Fibroblast of villous mesenchyme (primary cell): ENCODE results near the gene IFI16. TPM values are rescaled to one million over a fixed set of nuclear protein-coding genes. Genes with fewer than 3 reads are reported as not detected.

Experiments
- DNase-seq: peaks from one replicate; pipeline ENCODE4 v3.0.0-alpha.2; 2010; ENCODE audit warnings: low read depth
- H3K4me3 ChIP-seq: 2 replicates; pipeline ENCODE4 v1.5.1; 2011; ENCODE audit warnings: low read depth, mild to moderate bottlenecking, low read length
- total RNA-seq: library from RNA; depleted of rRNA; stranded (reverse); fragments of >200 nt; gene quantifications from 2 replicates; pipeline ENCODE4 v1.2.3, GENCODE V29; 2012
- TF ChIP-seq, protein P1 (sequence below): IDR thresholded peaks from 2 replicates; pipeline ENCODE4 v1.5.1; 2012; ENCODE audit warnings: low read depth, mild to moderate bottlenecking, low read length; ENCODE audit not compliant: insufficient read depth

IFI16 gene
- total RNA-seq, 1 donor: 60.5 TPM

DNA sequence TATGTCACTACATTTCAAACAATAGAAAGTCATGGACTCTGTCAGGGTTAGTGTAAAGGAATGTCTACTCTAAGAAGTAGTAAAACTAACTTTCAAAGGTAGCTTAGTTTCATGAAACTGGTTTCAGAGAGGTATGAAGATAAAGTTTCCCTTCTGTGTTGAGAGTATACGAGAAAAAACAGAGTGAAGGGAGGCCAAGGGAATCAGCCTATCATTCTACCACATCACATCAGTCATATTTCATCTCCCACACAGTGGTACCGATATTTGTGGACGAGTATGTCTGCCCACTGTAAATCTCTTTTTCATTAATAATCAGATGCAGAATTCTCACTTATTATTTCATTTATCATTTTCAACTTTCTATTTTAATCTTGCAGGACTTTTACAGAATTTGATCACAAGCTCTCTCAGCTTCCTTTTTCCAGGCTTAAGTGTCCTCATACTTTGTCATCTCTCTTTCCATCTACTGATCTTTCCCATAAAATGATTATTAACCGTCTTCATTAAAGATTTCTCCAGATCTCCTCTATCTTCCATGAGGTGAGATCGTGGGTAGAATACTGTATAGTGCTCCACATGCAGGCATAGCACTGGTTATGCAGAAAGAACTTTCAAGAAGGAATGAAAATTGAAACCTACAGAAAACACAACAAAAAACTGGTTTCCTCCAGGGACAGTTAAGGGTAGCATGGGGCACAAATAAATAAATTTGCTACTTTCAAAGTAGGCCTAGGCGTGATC is 11.5 kb upstream of the IFI16 start:
- TF ChIP-seq, protein P1, sequence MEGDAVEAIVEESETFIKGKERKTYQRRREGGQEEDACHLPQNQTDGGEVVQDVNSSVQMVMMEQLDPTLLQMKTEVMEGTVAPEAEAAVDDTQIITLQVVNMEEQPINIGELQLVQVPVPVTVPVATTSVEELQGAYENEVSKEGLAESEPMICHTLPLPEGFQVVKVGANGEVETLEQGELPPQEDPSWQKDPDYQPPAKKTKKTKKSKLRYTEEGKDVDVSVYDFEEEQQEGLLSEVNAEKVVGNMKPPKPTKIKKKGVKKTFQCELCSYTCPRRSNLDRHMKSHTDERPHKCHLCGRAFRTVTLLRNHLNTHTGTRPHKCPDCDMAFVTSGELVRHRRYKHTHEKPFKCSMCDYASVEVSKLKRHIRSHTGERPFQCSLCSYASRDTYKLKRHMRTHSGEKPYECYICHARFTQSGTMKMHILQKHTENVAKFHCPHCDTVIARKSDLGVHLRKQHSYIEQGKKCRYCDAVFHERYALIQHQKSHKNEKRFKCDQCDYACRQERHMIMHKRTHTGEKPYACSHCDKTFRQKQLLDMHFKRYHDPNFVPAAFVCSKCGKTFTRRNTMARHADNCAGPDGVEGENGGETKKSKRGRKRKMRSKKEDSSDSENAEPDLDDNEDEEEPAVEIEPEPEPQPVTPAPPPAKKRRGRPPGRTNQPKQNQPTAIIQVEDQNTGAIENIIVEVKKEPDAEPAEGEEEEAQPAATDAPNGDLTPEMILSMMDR: no peak
- DNase-seq: no peak
- H3K4me3 ChIP-seq: no peak overlapping the region

GRCh38 chr1:158998781-158999161 is 10.9 kb upstream of the IFI16 start:
- peak overlapping the region; percentile 58 for H3K4me3 ChIP-seq
- DNase-seq: peak; percentile 72
- TF ChIP-seq, protein P1: peak; percentile 81

DNA sequence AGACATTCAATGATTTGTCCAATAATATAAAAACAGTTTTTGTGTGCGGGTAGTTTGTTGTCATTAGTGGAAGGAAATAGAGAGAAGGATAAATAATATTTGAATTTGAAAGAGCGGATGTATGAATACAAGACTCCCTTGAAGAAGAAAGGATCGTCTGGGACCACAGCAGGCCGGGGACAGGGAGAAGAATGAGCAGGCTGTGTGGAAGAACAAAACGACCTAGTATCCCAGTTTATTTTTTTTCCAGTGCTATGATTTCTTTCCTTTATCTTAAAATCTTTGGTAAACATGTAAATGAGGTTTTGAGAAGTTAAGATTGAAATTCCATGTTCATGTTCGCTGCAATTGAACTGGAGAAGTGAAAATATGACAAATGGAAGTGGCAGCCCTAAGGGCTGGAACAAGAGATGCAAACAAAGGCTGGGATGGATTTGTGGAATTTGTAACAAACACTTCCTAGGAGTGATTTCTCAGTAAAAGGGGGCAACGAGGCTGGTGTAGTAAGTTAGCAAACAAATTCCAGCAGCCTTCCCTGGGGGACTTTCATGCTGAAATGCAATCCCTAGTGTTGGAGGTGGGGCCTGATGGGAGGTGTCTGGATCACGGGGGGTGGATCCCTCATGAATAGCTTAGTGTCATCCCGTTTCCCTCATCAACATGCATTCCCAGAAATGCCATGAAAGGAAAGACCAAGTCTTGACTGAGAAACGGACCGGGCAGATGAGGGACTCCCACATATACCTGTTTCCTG is 10.2 kb upstream of the IFI16 start:
- TF ChIP-seq, protein P1: no peak
- H3K4me3 ChIP-seq: peak overlapping the region; percentile 58
- peak; percentile 92 for DNase-seq

GRCh38 chr1:159000070-159000409 is 9.7 kb upstream of the IFI16 start:
- TF ChIP-seq, protein P1: no peak
- DNase-seq: no peak
- peak overlapping the region; percentile 58 for H3K4me3 ChIP-seq

DNA sequence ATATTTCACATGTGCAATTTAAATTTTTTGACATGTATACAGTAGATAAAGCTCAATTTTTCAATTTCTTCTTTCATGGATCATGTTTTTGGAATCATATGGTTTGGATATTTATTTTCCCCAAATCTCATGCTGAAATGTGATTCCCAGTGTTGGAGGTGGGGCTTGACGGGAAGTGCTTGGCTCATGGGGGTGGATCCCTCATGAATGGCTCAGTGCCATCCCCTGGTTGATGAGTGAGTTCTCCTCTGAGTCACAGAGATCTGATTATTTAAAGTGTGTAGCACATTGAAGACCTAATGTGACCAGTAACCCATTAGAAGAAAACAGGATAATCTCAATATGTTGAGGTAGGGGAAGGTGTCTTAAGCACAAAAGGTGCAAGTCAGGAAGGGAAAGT is 9.1 kb upstream of the IFI16 start:
- DNase-seq: peak; percentile 93

DNA sequence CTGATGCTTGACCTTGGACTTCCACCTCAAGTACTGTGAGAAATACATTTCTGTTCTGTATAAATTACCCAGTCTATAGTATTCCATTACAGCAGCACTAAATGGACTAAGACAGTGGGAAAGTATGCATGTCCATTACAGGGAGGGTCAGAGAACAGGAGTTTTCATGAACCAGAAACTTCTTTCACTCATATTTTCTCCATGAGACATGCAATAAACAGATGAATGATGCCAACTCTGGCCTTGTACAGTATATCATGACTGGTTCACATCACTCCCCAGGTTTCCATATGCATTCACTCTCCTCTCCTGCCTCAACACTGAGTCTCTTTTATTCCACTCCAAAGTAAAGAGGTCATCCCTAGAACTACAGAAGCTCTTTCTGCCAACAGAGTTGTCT is 4.5 kb upstream of the IFI16 start:
- TF ChIP-seq, protein P1: no peak
- DNase-seq: peak; percentile 12
- H3K4me3 ChIP-seq: no peak overlapping the region

More for the DNA sequence above, 9.1 kb upstream of the IFI16 start:
- peak overlapping the region; percentile 58 for H3K4me3 ChIP-seq
- TF ChIP-seq, protein P1: no peak
